Epithelial cell of proximal tubule (primary cell): ENCODE results near the gene PPM1L. TPM values are rescaled to one million over a fixed set of nuclear protein-coding genes. Genes with fewer than 3 reads are reported as not detected.
A peak's percentile ranks its signal among the peaks of the same experiment; 100 is the strongest.
"Not testable (repeated sequence)": the region's sequence is repeated elsewhere in the genome, so short reads cannot be mapped to it uniquely, and the experiment has no call there.

ENCODE experiments used
- DNase-seq: peaks from one replicate; pipeline ENCODE4 v3.0.0-alpha.2; 2011; ENCODE audit warnings: low read depth
- H3K4me3 ChIP-seq: 2 replicates; pipeline ENCODE4 v1.5.1; 2011; ENCODE audit warnings: low read depth, mild to moderate bottlenecking, low read length
- total RNA-seq: library from RNA; depleted of rRNA; stranded (reverse); fragments of >200 nt; gene quantifications from 2 replicates; pipeline ENCODE4 v1.2.3, GENCODE V29; 2015
- TF ChIP-seq, protein P1 (sequence below): conservative IDR thresholded peaks from 2 replicates; pipeline ENCODE4 v1.5.1; 2012; ENCODE audit warnings: low read depth, mild to moderate bottlenecking, low read length

Gene PPM1L
- total RNA-seq, 1 donor from 2014 or later, result 3.2 TPM

GRCh38 chr3:161020256-161020655, 264.2 kb downstream of the PPM1L start:
- H3K4me3 ChIP-seq, result no peak overlapping the region
- no peak for DNase-seq
- TF ChIP-seq, protein P1, sequence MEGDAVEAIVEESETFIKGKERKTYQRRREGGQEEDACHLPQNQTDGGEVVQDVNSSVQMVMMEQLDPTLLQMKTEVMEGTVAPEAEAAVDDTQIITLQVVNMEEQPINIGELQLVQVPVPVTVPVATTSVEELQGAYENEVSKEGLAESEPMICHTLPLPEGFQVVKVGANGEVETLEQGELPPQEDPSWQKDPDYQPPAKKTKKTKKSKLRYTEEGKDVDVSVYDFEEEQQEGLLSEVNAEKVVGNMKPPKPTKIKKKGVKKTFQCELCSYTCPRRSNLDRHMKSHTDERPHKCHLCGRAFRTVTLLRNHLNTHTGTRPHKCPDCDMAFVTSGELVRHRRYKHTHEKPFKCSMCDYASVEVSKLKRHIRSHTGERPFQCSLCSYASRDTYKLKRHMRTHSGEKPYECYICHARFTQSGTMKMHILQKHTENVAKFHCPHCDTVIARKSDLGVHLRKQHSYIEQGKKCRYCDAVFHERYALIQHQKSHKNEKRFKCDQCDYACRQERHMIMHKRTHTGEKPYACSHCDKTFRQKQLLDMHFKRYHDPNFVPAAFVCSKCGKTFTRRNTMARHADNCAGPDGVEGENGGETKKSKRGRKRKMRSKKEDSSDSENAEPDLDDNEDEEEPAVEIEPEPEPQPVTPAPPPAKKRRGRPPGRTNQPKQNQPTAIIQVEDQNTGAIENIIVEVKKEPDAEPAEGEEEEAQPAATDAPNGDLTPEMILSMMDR, result no peak

- no peak overlapping the region for H3K4me3 ChIP-seq
- DNase-seq, result no peak
- TF ChIP-seq, protein P1, result no peak
Observed at GRCh38 chr3:161025911-161026310, 269.9 kb downstream of the PPM1L start.

GRCh38 chr3:161026612-161027510, 270.8 kb downstream of the PPM1L start:
- TF ChIP-seq, protein P1, result no peak
- no peak overlapping the region for H3K4me3 ChIP-seq
- no peak for DNase-seq

- TF ChIP-seq, protein P1, result no peak
- H3K4me3 ChIP-seq, result no peak overlapping the region
- DNase-seq, result no peak
Observed at GRCh38 chr3:161028555-161029153, 272.6 kb downstream of the PPM1L start.

GRCh38 chr3:161031134-161031533, 275.1 kb downstream of the PPM1L start:
- no peak overlapping the region for H3K4me3 ChIP-seq
- TF ChIP-seq, protein P1, result no peak
- DNase-seq, result peak; percentile 18

GRCh38 chr3:161034913-161035550, 279.0 kb downstream of the PPM1L start:
- not testable (repeated sequence) for H3K4me3 ChIP-seq, DNase-seq

GRCh38 chr3:161035711-161036110, 279.7 kb downstream of the PPM1L start:
- no peak overlapping the region for H3K4me3 ChIP-seq
- DNase-seq, result peak; percentile 47
- TF ChIP-seq, protein P1, result no peak
